PC-9 (cell line): Measurements from ENCODE around the gene G0S2. TPM values are rescaled to one million over a fixed set of nuclear protein-coding genes. Genes with fewer than 3 reads are reported as not detected.

Experiments used
- BruUV-seq: library from RNA; stranded (reverse); fragments of 400-500 nt; replicated peaks from 2 replicates; lab custom pipeline; 2021; lab: Mats Ljungman, UMichigan
- CTCF ChIA-PET: fragments of 300-600 bp; sonication (Branson Sonifier 250); formaldehyde crosslinking; loops from one replicate; lab custom pipeline; 2022; ENCODE audit warnings: antibody characterized with exemption; lab: Charles Lee
- POLR2A ChIA-PET: fragments of 300-600 bp; sonication (Branson Sonifier 250); formaldehyde crosslinking; loops from one replicate; lab custom pipeline; 2022; ENCODE audit warnings: antibody characterized with exemption; ENCODE audit not compliant: unreplicated experiment; lab: Charles Lee
- DNase-seq, 2 experiments: peaks; one replicate each; pipeline versions ENCODE4 v3.0.0 to v3.0.0-alpha.2; 2015 to 2022; ENCODE audit warnings: mixed read lengths in 1 of 2
- H2AFZ ChIP-seq: fragments of 200-600 bp; sonication (generic); 2 replicates; pipeline ENCODE4 v1.8.1; 2017; ENCODE audit warnings: antibody characterized with exemption
- H3F3A ChIP-seq: fragments of 200-600 bp; sonication (generic); 2 replicates; pipeline ENCODE4 v1.8.1; 2017; ENCODE audit warnings: antibody characterized with exemption, mild to moderate bottlenecking, low read depth; ENCODE audit not compliant: insufficient read depth
- H3K27ac ChIP-seq: fragments of 200-600 bp; sonication (generic); 2 replicates; pipeline ENCODE4 v1.6.1; 2016; ENCODE audit warnings: mixed run types
- H3K27me3 ChIP-seq: fragments of 200-600 bp; sonication (generic); 2 replicates; pipeline ENCODE4 v1.6.1; 2016; ENCODE audit warnings: low read depth, mixed run types; ENCODE audit not compliant: insufficient read depth
- H3K36me3 ChIP-seq: fragments of 200-600 bp; sonication (generic); 2 replicates; pipeline ENCODE4 v1.6.1; 2016; ENCODE audit warnings: low read depth, mixed run types
- H3K4me1 ChIP-seq: fragments of 200-600 bp; sonication (generic); replicated peaks from 2 replicates; pipeline ENCODE4 v1.6.1; 2016; ENCODE audit warnings: mixed run types; ENCODE audit not compliant: insufficient read depth
- H3K4me2 ChIP-seq: fragments of 200-600 bp; sonication (generic); 2 replicates; pipeline ENCODE4 v1.6.1; 2017; ENCODE audit warnings: mixed run types
- H3K4me3 ChIP-seq: fragments of 200-600 bp; sonication (generic); 2 replicates; pipeline ENCODE4 v1.6.1; 2016; ENCODE audit warnings: mixed run types
- H3K79me2 ChIP-seq: fragments of 200-600 bp; sonication (generic); 2 replicates; pipeline ENCODE4 v1.6.1; 2017; ENCODE audit warnings: low read depth, mixed run types
- H3K9me2 ChIP-seq: fragments of 200-600 bp; sonication (generic); 2 replicates; pipeline ENCODE4 v1.8.1; 2017; ENCODE audit warnings: mild to moderate bottlenecking; ENCODE audit not compliant: insufficient read depth
- H3K9me3 ChIP-seq: fragments of 200-600 bp; sonication (generic); 2 replicates; pipeline ENCODE4 v1.8.1; 2016; ENCODE audit warnings: low read depth; ENCODE audit not compliant: insufficient read depth
- H4K20me1 ChIP-seq: fragments of 200-600 bp; sonication (generic); 2 replicates; pipeline ENCODE4 v1.8.1; 2017; ENCODE audit not compliant: insufficient read depth
- EZH2 ChIP-seq: fragments of 200-600 bp; sonication (generic); IDR thresholded peaks from 2 replicates; pipeline ENCODE4 v1.8.0; 2017; ENCODE audit warnings: antibody characterized with exemption, low read depth
- intact Hi-C: fragments of 100-400 bp; cut with micrococcal nuclease; formaldehyde crosslinking; loops from one replicate; pipeline ENCODE4 v1.10.0; 2022; ENCODE audit not compliant: unreplicated experiment
- total RNA-seq: library from RNA; stranded (reverse); gene quantifications from 2 replicates; pipeline ENCODE4 v1.2.3, GENCODE V29; 2021
- TF ChIP-seq, protein P1 (sequence below): fragments of 200-600 bp; sonication (generic); conservative IDR thresholded peaks from 2 replicates; pipeline ENCODE4 v1.6.1; 2017; ENCODE audit warnings: mixed run types, antibody characterized with exemption, mild to moderate bottlenecking, moderate library complexity

The G0S2 gene
- total RNA-seq, 1 experiment from 2014 or later = 2.4 TPM

DNA sequence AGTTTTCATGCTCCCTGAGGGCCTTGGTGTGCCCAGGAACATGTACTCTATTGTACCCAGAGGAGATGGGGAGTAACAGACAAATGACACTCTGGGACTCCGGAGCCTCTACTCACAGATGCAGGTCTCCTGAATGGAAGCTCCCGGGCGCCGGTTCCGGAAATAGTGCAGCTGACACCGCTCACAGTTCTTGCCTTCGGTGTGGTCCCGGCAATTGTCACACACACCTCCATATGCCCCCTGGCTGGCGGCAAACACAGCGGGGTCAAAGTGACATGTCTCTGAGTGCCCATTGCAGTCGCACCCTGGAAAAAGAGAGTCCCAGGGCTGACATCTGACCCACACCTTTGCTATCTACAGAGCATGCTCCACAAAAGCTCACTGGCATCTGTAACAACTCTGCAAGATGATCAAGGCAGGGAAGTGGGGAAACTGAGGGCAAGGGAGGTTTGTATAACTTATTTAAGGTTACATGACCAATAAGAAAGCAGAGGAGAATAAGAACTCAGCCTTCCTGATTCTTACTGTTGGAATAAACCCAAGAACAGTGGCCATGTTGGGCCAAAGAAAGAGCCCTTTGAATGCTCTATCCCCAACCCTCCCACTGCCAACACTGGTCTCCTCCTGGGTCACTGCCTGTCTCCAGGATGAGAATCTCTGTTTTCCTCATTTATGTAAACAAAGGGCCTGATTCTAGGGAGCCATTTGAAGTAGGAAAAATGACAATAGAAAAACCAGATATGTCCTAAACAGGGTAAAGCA is 45.4 kb upstream of the G0S2 start:
- intact Hi-C loops = loop anchor here (2.0 kb wide), 1 partner anchor 63 kb away; no protein-coding TSS in a partner anchor
- Histone ChIP-seq H3K4me2 (no peak overlapping the region), H3K27me3 (no peaks in the 10 kb centered on the region), H3F3A (peaks cover 11% of the 10 kb centered on the region; the same call in 1 of the 2 replicates), H3K4me3 (no peak overlapping the region), H3K27ac (no peak overlapping the region), H4K20me1 (no peaks in the 10 kb centered on the region), H3K9me3 (no peaks in the 10 kb centered on the region), H2AFZ (no peak overlapping the region), H3K79me2 (no peaks in the 10 kb centered on the region), H3K9me2 (no peaks in the 10 kb centered on the region), H3K36me3 (0 out of 2 replicates have a peak, but pooled peaks cover 10% of the 10 kb centered on the region), H3K4me1 (no peaks in the 10 kb centered on the region)
- ChIA-PET CTCF (no interaction called here), POLR2A (no interaction called here)
- no peak for TF ChIP-seq EZH2
- TF ChIP-seq, protein P1, sequence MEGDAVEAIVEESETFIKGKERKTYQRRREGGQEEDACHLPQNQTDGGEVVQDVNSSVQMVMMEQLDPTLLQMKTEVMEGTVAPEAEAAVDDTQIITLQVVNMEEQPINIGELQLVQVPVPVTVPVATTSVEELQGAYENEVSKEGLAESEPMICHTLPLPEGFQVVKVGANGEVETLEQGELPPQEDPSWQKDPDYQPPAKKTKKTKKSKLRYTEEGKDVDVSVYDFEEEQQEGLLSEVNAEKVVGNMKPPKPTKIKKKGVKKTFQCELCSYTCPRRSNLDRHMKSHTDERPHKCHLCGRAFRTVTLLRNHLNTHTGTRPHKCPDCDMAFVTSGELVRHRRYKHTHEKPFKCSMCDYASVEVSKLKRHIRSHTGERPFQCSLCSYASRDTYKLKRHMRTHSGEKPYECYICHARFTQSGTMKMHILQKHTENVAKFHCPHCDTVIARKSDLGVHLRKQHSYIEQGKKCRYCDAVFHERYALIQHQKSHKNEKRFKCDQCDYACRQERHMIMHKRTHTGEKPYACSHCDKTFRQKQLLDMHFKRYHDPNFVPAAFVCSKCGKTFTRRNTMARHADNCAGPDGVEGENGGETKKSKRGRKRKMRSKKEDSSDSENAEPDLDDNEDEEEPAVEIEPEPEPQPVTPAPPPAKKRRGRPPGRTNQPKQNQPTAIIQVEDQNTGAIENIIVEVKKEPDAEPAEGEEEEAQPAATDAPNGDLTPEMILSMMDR = no peak
- no peak for DNase-seq
- no TSS peak for BruUV-seq

DNA sequence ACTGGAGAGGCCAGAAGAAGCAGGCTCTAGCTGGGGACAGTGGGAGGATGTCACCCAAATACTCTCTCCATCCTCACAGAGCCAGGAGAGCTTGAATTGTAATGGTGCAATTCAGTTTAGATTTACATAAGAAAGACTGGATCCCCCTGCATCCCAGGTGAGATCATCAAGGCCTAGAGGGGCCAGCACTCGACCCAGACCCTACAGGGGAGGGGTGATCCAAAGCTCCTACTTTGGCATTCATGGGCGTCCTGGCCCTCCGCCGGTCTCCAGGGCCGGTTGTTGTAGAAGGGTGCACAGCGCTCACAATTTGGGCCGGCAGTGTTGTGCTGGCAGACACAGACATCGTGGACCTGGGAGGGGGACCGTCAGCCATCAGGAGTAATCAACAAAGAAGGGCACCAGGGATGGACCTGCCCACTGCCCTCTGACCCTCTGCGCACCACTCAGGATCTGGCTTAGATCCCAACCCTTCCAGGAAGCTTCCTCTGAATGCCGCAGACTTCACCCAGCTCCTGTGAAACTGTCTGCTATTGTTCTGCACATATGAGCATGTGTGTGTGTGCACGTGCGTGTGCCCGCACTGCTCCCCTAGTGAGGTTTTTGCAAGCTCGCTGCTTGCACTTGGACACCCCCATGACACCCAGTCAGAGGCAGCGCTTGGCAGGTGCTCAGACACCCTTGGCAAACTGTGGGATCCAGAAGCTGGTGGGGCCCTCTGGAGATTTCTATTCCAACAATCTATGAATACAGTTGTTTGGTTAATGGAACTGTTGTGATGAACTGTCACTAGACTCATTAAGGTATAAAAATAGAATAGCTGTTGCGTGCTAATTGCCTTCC is 44.6 kb upstream of the G0S2 start:
- Histone ChIP-seq H3K36me3 (0 out of 2 replicates have a peak, but pooled peaks cover 10% of the 10 kb centered on the region), H3K4me1 (no peaks in the 10 kb centered on the region), H4K20me1 (no peaks in the 10 kb centered on the region; the same call in 1 of the 2 replicates), H3K27ac (no peak overlapping the region), H3K4me3 (no peak overlapping the region), H3K79me2 (no peaks in the 10 kb centered on the region), H2AFZ (no peak overlapping the region), H3F3A (peaks cover 11% of the 10 kb centered on the region; the same call in 1 of the 2 replicates), H3K9me3 (no peaks in the 10 kb centered on the region), H3K9me2 (no peaks in the 10 kb centered on the region), H3K27me3 (no peaks in the 10 kb centered on the region), H3K4me2 (no peak overlapping the region)
- CTCF ChIA-PET = no interaction called here
- DNase-seq = no peak
- intact Hi-C loops = no loop called here
- TF ChIP-seq EZH2 = no peak
- TF ChIP-seq, protein P1 = no peak
- no TSS peak for BruUV-seq
- POLR2A ChIA-PET = no interaction called here

DNA sequence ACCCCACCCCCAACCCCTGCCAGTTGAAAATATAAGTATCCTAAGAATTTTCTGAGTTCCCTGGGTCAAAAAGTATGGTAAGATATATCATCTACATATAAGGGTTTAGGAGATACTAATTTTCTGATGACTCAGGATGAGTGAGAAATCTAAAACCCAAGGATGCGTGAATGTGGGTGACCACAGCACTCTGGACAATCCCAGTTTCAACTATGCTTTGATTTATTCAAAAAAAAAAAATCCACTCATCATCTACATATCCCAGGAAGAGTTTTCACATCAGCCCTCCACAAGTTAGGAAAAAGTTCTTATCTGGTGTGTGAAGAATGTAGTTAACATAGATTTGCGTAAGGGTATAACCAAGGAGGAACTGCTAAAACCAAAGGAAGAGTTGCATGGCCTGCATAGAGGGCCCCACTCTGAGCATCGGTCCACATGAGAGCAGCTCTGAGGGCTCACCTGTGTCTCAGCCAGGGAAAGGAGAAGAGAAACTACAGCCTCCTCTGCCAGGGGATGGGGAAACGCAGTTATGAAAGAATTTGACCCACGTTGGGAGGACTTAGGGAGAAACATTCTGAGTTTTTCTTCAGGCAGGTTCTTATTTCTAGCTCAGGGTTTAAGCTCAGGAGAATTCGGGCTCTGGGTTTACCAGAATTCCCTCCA is 41.7 kb upstream of the G0S2 start:
- Histone ChIP-seq H3K27ac (no peak overlapping the region), H3K27me3 (no peaks in the 10 kb centered on the region), H3K4me1 (no peaks in the 10 kb centered on the region), H3F3A (peaks cover 11% of the 10 kb centered on the region; the same call in 1 of the 2 replicates), H3K4me3 (no peak overlapping the region), H3K36me3 (peaks cover 22% of the 10 kb centered on the region), H3K79me2 (no peaks in the 10 kb centered on the region), H4K20me1 (no peaks in the 10 kb centered on the region; the same call in 1 of the 2 replicates), H3K9me2 (no peaks in the 10 kb centered on the region), H2AFZ (no peak overlapping the region), H3K4me2 (no peak overlapping the region), H3K9me3 (no peaks in the 10 kb centered on the region)
- POLR2A ChIA-PET = no interaction called here
- no TSS peak for BruUV-seq
- intact Hi-C loops = no loop called here
- no peak for DNase-seq
- TF ChIP-seq EZH2 = no peak
- TF ChIP-seq, protein P1 = no peak
- CTCF ChIA-PET = no interaction called here
